H1 (cell line): ENCODE measurements around the gene TRA2A. TPM values are rescaled to one million over a fixed set of nuclear protein-coding genes. Genes with fewer than 3 reads are reported as not detected.

Experiments
- CHD1 ChIP-seq: IDR thresholded peaks from 2 replicates; pipeline ENCODE4 v1.6.1; 2012; ENCODE audit warnings: low read depth, low read length, improper control_type of control experiment
- GABPA ChIP-seq: IDR thresholded peaks from 2 replicates; pipeline ENCODE4 v1.6.1; 2011; ENCODE audit warnings: mild to moderate bottlenecking, low read length, moderate library complexity, borderline replicate concordance; ENCODE audit not compliant: insufficient read depth
- HDAC2 ChIP-seq, 2 experiments: fragments of 300-600 bp in 1 of 2; sonication (generic) in 1 of 2; IDR thresholded peaks; 2 replicates each; pipeline ENCODE4 v1.6.1; 2011 to 2012; ENCODE audit warnings: low read depth in 2 of 2, low read length in 2 of 2, mild to moderate bottlenecking in 2 of 2, moderate library complexity in 2 of 2, borderline replicate concordance in 1 of 2, inconsistent platforms in 1 of 2
- POLR2A ChIP-seq, 2 experiments: IDR thresholded peaks; 1 replicate in 1 of 2; 2 replicates in 1 of 2; pipeline ENCODE4 v1.6.1; 2011; ENCODE audit warnings: low read depth in 2 of 2, low read length in 2 of 2, mild to moderate bottlenecking in 2 of 2; ENCODE audit errors: control extremely low read depth in 1 of 2
- POLR2AphosphoS5 ChIP-seq: IDR thresholded peaks from 2 replicates; pipeline ENCODE4 v1.6.1; 2011; ENCODE audit warnings: low read depth, low read length
- SIRT6 ChIP-seq: IDR thresholded peaks from one replicate; pipeline ENCODE4 v1.7.1; 2012; ENCODE audit warnings: low read length, inconsistent platforms
- SP1 ChIP-seq: IDR thresholded peaks from 2 replicates; pipeline ENCODE4 v1.6.1; 2011; ENCODE audit warnings: low read depth, low read length
- polyA plus RNA-seq, 7 experiments: library from polyadenylated mRNA; depleted of rRNA in 3 of 7; stranded (reverse) in 5 of 7; unstranded in 2 of 7; fragments of >200 nt in 5 of 7; fragments of 200-250 nt in 2 of 7; gene quantifications; 1 replicate in 5 of 7; 2 replicates in 1 of 7; 4 replicates in 1 of 7; pipeline versions ENCODE4 v1.2.1 to v1.2.3, GENCODE V29; 2011 to 2013; ENCODE audit warnings: missing spikeins in 2 of 7, mixed read lengths in 2 of 7
- total RNA-seq: library from RNA; stranded (reverse); fragmentation: NEBNext Ultra II Directional; extraction: Animal tissue kit (Norgen Biotek cat#: 25700); gene quantifications from 2 replicates; pipeline ENCODE4 v1.2.1, GENCODE V29; 2021
- TF ChIP-seq, protein P1 (sequence below): IDR thresholded peaks from 2 replicates; pipeline ENCODE4 v1.6.1; 2011; ENCODE audit warnings: low read length, improper control_type of control experiment
- TF ChIP-seq, protein P2 (sequence below): IDR thresholded peaks from 2 replicates; pipeline ENCODE4 v1.6.1; 2012; ENCODE audit warnings: inconsistent platforms
- TF ChIP-seq, protein P3 (sequence below): fragments of 300-600 bp; sonication (generic); IDR thresholded peaks from 2 replicates; pipeline ENCODE4 v1.7.1; 2012; ENCODE audit warnings: low read length, moderate library complexity, mild to moderate bottlenecking, inconsistent platforms; ENCODE audit not compliant: insufficient replicate concordance

The TRA2A gene
- total and polyA plus RNA-seq, 2 of the 8 experiments (the other 6 are each of a cell fraction or from before 2014, with no cell fraction given) = 116 to 125 TPM

DNA sequence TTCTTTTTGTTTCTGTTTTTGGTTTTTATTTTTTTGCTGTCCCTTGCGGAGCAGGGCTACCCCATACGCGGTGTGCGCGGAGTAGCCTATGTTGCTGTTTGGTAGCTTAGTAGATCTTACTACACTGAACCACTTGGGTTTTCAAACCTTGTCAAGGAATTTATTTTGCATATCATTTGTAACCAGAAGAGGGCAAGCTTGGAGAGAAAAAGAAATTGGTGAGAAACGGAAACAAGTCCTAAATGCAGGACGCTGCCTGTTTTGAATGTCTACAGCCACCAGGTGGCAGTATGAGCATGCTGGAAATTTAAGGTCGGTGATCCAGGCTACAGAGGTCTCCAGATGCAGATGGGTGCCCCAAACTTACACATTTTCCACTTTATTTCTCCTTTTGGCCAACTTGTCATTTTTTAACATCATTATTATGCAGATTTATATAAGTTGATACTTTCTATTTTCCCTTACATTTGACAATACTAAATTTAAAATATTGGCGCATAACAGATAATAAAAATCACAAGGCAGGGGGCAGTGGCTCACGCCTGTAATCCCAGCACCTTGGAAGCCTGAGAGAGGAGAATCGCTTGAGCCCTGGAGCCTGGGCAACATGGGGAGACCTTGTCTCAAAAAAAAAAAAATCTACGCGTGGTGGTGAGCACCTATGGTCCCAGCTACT, 15.3 kb upstream of the TRA2A start (continued):
- TF ChIP-seq, protein P1, sequence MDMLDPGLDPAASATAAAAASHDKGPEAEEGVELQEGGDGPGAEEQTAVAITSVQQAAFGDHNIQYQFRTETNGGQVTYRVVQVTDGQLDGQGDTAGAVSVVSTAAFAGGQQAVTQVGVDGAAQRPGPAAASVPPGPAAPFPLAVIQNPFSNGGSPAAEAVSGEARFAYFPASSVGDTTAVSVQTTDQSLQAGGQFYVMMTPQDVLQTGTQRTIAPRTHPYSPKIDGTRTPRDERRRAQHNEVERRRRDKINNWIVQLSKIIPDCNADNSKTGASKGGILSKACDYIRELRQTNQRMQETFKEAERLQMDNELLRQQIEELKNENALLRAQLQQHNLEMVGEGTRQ = no peak
- TF ChIP-seq GABPA = no peak
- TF ChIP-seq, protein P2, sequence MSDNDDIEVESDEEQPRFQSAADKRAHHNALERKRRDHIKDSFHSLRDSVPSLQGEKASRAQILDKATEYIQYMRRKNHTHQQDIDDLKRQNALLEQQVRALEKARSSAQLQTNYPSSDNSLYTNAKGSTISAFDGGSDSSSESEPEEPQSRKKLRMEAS = no peak
- TF ChIP-seq POLR2AphosphoS5 = no peak
- no peak for TF ChIP-seq SP1
- TF ChIP-seq HDAC2 (IDR thresholded peaks at IDR 0.05; ENCODE audit: borderline replicate concordance in 1 of 2, low read depth in 2 of 2, low read length in 2 of 2) = no peak
- TF ChIP-seq, protein P3, sequence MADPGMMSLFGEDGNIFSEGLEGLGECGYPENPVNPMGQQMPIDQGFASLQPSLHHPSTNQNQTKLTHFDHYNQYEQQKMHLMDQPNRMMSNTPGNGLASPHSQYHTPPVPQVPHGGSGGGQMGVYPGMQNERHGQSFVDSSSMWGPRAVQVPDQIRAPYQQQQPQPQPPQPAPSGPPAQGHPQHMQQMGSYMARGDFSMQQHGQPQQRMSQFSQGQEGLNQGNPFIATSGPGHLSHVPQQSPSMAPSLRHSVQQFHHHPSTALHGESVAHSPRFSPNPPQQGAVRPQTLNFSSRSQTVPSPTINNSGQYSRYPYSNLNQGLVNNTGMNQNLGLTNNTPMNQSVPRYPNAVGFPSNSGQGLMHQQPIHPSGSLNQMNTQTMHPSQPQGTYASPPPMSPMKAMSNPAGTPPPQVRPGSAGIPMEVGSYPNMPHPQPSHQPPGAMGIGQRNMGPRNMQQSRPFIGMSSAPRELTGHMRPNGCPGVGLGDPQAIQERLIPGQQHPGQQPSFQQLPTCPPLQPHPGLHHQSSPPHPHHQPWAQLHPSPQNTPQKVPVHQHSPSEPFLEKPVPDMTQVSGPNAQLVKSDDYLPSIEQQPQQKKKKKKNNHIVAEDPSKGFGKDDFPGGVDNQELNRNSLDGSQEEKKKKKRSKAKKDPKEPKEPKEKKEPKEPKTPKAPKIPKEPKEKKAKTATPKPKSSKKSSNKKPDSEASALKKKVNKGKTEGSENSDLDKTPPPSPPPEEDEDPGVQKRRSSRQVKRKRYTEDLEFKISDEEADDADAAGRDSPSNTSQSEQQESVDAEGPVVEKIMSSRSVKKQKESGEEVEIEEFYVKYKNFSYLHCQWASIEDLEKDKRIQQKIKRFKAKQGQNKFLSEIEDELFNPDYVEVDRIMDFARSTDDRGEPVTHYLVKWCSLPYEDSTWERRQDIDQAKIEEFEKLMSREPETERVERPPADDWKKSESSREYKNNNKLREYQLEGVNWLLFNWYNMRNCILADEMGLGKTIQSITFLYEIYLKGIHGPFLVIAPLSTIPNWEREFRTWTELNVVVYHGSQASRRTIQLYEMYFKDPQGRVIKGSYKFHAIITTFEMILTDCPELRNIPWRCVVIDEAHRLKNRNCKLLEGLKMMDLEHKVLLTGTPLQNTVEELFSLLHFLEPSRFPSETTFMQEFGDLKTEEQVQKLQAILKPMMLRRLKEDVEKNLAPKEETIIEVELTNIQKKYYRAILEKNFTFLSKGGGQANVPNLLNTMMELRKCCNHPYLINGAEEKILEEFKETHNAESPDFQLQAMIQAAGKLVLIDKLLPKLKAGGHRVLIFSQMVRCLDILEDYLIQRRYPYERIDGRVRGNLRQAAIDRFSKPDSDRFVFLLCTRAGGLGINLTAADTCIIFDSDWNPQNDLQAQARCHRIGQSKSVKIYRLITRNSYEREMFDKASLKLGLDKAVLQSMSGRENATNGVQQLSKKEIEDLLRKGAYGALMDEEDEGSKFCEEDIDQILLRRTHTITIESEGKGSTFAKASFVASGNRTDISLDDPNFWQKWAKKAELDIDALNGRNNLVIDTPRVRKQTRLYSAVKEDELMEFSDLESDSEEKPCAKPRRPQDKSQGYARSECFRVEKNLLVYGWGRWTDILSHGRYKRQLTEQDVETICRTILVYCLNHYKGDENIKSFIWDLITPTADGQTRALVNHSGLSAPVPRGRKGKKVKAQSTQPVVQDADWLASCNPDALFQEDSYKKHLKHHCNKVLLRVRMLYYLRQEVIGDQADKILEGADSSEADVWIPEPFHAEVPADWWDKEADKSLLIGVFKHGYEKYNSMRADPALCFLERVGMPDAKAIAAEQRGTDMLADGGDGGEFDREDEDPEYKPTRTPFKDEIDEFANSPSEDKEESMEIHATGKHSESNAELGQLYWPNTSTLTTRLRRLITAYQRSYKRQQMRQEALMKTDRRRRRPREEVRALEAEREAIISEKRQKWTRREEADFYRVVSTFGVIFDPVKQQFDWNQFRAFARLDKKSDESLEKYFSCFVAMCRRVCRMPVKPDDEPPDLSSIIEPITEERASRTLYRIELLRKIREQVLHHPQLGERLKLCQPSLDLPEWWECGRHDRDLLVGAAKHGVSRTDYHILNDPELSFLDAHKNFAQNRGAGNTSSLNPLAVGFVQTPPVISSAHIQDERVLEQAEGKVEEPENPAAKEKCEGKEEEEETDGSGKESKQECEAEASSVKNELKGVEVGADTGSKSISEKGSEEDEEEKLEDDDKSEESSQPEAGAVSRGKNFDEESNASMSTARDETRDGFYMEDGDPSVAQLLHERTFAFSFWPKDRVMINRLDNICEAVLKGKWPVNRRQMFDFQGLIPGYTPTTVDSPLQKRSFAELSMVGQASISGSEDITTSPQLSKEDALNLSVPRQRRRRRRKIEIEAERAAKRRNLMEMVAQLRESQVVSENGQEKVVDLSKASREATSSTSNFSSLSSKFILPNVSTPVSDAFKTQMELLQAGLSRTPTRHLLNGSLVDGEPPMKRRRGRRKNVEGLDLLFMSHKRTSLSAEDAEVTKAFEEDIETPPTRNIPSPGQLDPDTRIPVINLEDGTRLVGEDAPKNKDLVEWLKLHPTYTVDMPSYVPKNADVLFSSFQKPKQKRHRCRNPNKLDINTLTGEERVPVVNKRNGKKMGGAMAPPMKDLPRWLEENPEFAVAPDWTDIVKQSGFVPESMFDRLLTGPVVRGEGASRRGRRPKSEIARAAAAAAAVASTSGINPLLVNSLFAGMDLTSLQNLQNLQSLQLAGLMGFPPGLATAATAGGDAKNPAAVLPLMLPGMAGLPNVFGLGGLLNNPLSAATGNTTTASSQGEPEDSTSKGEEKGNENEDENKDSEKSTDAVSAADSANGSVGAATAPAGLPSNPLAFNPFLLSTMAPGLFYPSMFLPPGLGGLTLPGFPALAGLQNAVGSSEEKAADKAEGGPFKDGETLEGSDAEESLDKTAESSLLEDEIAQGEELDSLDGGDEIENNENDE = peak; percentile 64
- TF ChIP-seq POLR2A (IDR thresholded peaks at IDR 0.05; ENCODE audit: control extremely low read depth in 1 of 2, low read depth in 2 of 2, low read length in 2 of 2) = no peak
- no peak for TF ChIP-seq CHD1
- no peak for TF ChIP-seq SIRT6
